Pulmonary artery endothelial cell (primary cell): ENCODE measurements around the gene RPP21. TPM values are rescaled to one million over a fixed set of nuclear protein-coding genes. Genes with fewer than 3 reads are reported as not detected.

ENCODE experiments used
- DNase-seq: peaks from one replicate; pipeline ENCODE4 v3.0.0-alpha.2; 2011; ENCODE audit warnings: low read depth, low spot score
- total RNA-seq: library from RNA; depleted of rRNA; stranded (reverse); fragments of >200 nt; gene quantifications from 2 replicates; pipeline ENCODE4 v1.2.3, GENCODE V29; 2014

The RPP21 gene
- total RNA-seq, 1 donor from 2014 or later = 22.0 TPM

DNA sequence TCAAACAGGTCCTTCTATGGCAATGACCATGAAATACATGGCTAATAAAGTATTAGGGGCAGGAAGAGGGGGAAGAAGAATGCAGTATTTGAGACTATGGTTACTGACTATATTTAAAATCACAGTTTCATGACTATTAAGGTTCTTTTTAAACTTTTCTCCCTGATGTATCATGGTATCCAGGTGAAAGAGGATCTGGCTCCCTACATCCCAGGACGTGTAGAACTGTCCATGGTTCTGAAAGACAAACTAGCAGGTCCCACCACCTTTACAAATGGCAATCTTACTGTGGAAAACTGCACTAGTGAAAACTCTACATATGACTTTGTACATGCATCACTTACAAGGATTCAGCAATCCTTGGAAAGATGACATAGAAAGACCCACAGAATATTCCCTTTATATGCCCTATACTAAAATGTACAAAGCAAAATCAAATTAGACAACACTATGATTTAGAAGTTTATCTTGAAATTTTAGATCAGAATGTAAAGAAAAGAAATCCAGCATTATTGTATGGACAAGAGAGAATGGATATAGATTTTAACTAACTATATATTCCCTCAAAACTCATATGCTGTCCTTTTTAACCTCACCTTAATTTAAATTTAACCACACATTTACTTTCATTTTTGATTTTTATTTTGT is 33.5 kb downstream of the RPP21 start:
- no peak for DNase-seq

DNA sequence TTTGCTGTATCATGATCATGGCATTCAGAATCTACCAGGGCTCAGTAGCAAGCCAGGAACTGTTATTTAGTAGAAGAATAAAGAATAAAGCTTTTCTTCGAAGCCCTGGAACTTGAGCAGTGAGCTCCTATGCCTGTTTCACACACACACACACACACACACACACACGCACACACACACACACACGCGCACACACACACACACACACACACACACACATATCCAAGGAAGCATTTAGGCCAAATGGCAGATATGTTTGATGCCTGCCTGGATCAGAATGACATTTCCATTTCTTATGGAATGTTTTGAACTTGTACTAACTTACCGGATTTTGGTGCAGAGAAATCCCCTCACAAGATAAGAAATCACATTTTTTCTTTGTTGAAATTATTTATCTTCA is 35.5 kb downstream of the RPP21 start:
- no peak for DNase-seq

DNA sequence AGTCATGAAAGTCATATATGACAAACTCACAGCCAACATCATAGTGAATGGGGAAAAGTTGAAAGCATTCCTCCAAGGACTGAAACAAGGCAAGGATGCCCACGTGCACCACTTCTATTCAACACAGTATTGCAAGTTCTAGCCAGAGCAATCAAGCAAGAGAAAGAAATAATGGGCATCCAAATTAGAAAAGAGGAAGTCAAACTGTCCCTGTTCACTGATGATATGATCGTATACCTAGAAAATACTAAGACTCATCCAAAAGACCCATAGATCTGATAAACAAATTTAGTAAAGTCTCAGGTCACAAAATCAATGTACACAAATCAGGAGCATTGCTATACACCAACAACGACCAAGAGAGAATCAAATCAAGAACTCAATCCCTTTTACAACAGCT is 41.2 kb downstream of the RPP21 start:
- DNase-seq = no peak

DNA sequence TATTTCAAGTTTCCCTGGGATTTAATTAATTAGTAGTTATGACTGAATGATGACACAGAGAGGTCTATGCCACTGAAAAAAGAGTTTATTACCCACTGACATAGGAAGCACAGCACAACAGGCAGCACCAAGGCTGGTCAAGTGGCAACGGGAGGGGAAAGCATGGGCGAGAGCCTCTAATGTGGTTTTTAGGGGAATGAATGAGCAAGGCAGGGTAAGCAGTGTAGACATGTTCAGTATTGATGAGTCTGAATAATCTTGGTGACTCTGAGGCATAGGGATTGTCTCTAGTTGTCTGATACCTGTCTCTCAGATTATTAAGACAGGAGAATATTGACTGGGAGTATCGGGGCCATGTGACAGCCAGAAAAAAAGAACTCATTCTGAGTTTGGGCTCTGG is 46.3 kb downstream of the RPP21 start:
- no peak for DNase-seq

DNA sequence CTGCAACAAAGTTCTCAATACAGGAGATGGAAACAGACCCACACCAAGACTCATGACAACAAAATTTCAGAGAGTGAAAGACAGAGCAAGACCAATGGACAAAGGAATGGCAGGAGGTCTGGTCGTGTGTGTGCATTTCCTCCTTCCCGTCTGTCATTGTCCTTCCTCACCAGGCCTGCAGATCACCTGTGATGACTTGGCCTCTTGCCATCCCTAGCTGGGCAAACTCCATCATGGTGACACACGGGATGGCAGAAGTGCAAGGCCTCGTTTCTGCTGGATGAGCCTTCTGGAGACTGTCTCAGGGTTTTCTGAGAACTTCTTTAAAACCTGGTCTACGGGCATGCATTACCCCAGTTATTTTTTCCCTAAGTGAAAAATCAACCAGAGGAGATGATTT is 49.2 kb downstream of the RPP21 start:
- DNase-seq = no peak

Other genes with a start within 250 kb of the RPP21 start
- gene TRIM31, start 232.1 kb upstream of the RPP21 start, total RNA-seq = not detected in 2 replicates
- not detected in 2 replicates for gene TRIM40, start 209.0 kb upstream of the RPP21 start, total RNA-seq
- not detected in 2 replicates for gene TRIM10, start 183.9 kb upstream of the RPP21 start, total RNA-seq
- gene TRIM15, start 181.6 kb upstream of the RPP21 start, total RNA-seq = not detected in 2 replicates
- 25.2 and 31.7 TPM in 2 replicates for gene TRIM26, start 131.8 kb upstream of the RPP21 start, total RNA-seq
- 9.4 and 11.8 TPM in 2 replicates for gene TRIM39, start 18.2 kb upstream of the RPP21 start, total RNA-seq
- gene HLA-E, start 144.4 kb downstream of the RPP21 start, total RNA-seq = 524 and 663 TPM in 2 replicates
- gene GNL1, start 211.3 kb downstream of the RPP21 start, total RNA-seq = 62.7 and 69.2 TPM in 2 replicates
- gene PRR3, start 212.1 kb downstream of the RPP21 start, total RNA-seq = 4.0 and 4.5 TPM in 2 replicates
- gene ABCF1, start 226.3 kb downstream of the RPP21 start, total RNA-seq = 53.0 and 67.9 TPM in 2 replicates